ENCODE results near the gene ABHD1.

- TF ChIP-seq CTCF (IDR thresholded peaks at IDR 0.05) (peak in 1 of 4 experiments; percentile 8), POLR2AphosphoS5 (IDR thresholded peaks at IDR 0.05) (peak; percentile 94 to 98 (median 96)), POLR2A (IDR thresholded peaks at IDR 0.05) (peak; percentile 82 to 85), EP300 (IDR thresholded peaks at IDR 0.05) (no peak)
Observed at GRCh38 chr2:27133905-27134780, 10.5 kb downstream of the ABHD1 start, which contains the start of gene PREB.

Data from sigmoid colon (tissue), 4 donors.